Pancreas (tissue), 10 donors: ENCODE results near the gene EDAR. TPM values are rescaled to one million over a fixed set of nuclear protein-coding genes. Genes with fewer than 3 reads are reported as not detected.

Experiments
- ATAC-seq, 4 donors: fragments of 200-7000 bp; cut with Tn5 transposase; one replicate each; pipeline versions ENCODE4 v1.8.0 to v1.9.1; 2020; ENCODE audit warnings: mild to moderate bottlenecking in 4 of 4, moderate library complexity in 4 of 4
- DNase-seq, 6 donors: peaks; one replicate each; pipeline ENCODE4 v3.0.0-alpha.2; 2020
- FAIRE-seq: peaks from 2 replicates; lab custom pipeline; 2012; peaks lifted over from hg19 to GRCh38; lab: Jason Lieb, UNC
- H3K27ac ChIP-seq, 4 donors: fragments of 200-600 bp; sonication (generic); 1 replicate in 3 of 4; 2 replicates in 1 of 4; pipeline versions ENCODE4 v1.5.0 to v1.8.0; 2020
- H3K27me3 ChIP-seq, 4 donors: fragments of 200-600 bp; one replicate each; pipeline ENCODE4 v1.8.0; 2021
- H3K36me3 ChIP-seq, 3 donors: fragments of 200-600 bp; sonication (generic) in 1 of 3; one replicate each; pipeline versions ENCODE4 v1.5.0 to v1.8.0; 2020 to 2021
- H3K4me1 ChIP-seq, 3 donors: fragments of 200-600 bp; one replicate each; pipeline ENCODE4 v1.8.0; 2021
- H3K4me3 ChIP-seq, 4 donors: fragments of 200-600 bp; sonication (generic) in 2 of 4; one replicate each; pipeline versions ENCODE4 v1.5.0 to v1.8.0; 2020 to 2021
- H3K9me3 ChIP-seq, 4 donors: fragments of 200-600 bp; one replicate each; pipeline ENCODE4 v1.8.0; 2021
- WGBS, 2 donors: extraction: QIAGEN DNeasy Blood & Tissue Kit; methylation state at CpG; one replicate each; pipeline ENCODE4 v1.1.7; 2013; 5-methylcytosine and 5-hydroxymethylcytosine counted together
- intact Hi-C, 3 donors: fragments of 100-400 bp; cut with DNase I; formaldehyde crosslinking; loops; one replicate each; pipeline versions ENCODE4 v1.11.1 to v1.14.2; 2022
- polyA plus RNA-seq, 2 donors: library from polyadenylated mRNA; stranded (reverse); fragments of 200-250 nt; gene quantifications; one replicate each; pipeline ENCODE4 v1.2.3, GENCODE V29; 2013
- total RNA-seq, 6 donors: library from RNA; stranded (reverse); fragmentation: NEBNext Ultra II Directional in 4 of 6; extraction: Animal tissue kit (Norgen Biotek cat#: 25700) in 4 of 6; gene quantifications; one replicate each; pipeline versions ENCODE4 v1.2.1 to v1.2.4, GENCODE V29; 2021 to 2023
- TF ChIP-seq, protein P1 (sequence below), 4 donors: fragments of 200-600 bp; sonication (generic) in 3 of 4; IDR thresholded peaks; one replicate each; pipeline versions ENCODE4 v1.5.0 to v1.8.0; 2021; ENCODE audit warnings: antibody characterized with exemption in 4 of 4
- donor health status: healthy with polysubstance abuse.
- donor health status: DM: no; HTN: no; CAD: no; lungs with moderate emphysema.
- donor health status: DM: no; HTN: no; CAD: no.
- donor health status: control.
- donor health status: control.
- donor health status: Bipolar disorder and iron deficiency.
- donor health status: DM: yes; HTN: yes; CAD: no.
- donor health status: DM: no; HTN: no; CAD: no.
- donor health status: DM: no; HTN: no; CAD: no.
- donor health status: DM: yes; HTN: yes; CAD: no.

EDAR gene
- total and polyA plus RNA-seq, 8 donors: 0.05 to 0.41 (median 0.12) TPM

DNA sequence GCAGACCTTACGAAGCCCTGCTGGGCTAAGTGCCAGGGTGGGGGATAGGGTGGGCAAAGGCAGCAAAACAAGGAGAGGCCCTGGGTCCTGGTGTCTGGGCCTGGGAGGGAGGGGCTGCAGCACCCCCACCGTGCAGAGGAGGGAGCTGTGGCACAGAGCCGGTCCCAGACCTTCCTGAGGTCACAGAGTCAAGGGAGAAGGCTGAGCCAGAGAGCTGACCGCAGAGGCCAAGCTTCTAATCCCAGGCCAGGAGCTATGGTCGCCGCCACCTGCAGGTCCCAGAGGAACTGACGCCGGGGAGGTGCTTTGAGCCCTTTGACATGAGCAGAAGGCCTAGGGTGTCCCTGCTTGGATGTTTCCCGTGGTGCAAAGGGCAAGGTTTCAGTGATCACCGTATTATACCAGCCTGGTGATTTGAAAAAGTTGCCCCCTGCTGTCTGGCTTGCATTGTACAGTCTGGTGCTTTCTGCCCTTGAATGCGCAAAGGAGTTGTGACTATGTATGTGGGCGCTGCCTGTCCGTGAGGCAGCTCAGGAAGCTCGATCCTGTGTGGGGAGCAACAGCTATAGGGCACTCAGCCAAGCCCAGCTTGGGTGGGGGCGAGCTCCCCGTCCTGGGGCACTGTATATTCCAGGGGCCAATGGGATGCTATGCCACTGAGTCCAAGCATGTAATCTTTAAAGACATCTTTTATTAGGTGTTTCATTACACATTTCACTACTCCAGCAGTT lies 44.3 kb downstream of the EDAR start:
- 73 to 75% methylated on average over 16 of the region's 16 CpGs for WGBS, 2 donors
- Histone ChIP-seq H3K27me3 (no peaks in the 10 kb centered on the region), H3K36me3 (no peaks in the 10 kb centered on the region), H3K4me1 (no peaks in the 10 kb centered on the region), H3K4me3 (no peak overlapping the region), H3K27ac (no peak overlapping the region), H3K9me3 (no peaks in the 10 kb centered on the region)
- intact Hi-C loops: no loop called here
- FAIRE-seq (no peak), DNase-seq (no peak), ATAC-seq (no peak)
- TF ChIP-seq, protein P1, sequence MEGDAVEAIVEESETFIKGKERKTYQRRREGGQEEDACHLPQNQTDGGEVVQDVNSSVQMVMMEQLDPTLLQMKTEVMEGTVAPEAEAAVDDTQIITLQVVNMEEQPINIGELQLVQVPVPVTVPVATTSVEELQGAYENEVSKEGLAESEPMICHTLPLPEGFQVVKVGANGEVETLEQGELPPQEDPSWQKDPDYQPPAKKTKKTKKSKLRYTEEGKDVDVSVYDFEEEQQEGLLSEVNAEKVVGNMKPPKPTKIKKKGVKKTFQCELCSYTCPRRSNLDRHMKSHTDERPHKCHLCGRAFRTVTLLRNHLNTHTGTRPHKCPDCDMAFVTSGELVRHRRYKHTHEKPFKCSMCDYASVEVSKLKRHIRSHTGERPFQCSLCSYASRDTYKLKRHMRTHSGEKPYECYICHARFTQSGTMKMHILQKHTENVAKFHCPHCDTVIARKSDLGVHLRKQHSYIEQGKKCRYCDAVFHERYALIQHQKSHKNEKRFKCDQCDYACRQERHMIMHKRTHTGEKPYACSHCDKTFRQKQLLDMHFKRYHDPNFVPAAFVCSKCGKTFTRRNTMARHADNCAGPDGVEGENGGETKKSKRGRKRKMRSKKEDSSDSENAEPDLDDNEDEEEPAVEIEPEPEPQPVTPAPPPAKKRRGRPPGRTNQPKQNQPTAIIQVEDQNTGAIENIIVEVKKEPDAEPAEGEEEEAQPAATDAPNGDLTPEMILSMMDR (IDR thresholded peaks at IDR 0.05): no peak

DNA sequence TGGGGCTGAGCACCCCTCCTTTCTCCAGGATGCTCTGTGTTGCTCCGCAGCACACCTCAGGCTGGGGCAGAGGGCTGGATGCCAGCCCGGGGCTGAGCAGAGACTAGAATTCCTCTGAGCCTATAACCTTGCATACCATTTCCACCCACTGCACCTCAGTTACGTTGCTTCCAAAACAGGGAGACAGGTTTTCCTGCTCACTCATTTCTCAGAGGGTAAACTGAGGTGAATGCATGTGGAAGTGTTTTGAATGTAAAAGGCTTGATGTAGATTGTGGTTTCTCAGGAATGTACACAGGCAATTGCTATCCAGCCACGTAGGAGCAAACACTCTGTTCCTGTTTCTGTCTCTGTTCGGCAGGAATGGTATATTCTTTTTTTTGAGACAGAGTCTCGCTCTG lies 45.3 kb downstream of the EDAR start:
- Histone ChIP-seq H3K27ac (no peak overlapping the region), H3K36me3 (no peaks in the 10 kb centered on the region), H3K4me3 (no peak overlapping the region), H3K27me3 (no peaks in the 10 kb centered on the region), H3K4me1 (no peaks in the 10 kb centered on the region), H3K9me3 (no peaks in the 10 kb centered on the region)
- DNase-seq (no peak), ATAC-seq (no peak), FAIRE-seq (no peak)
- WGBS, 2 donors: 73 to 81% methylated on average over 6 of the region's 6 CpGs
- TF ChIP-seq, protein P1 (IDR thresholded peaks at IDR 0.05): no peak
- intact Hi-C loops: no loop called here

DNA sequence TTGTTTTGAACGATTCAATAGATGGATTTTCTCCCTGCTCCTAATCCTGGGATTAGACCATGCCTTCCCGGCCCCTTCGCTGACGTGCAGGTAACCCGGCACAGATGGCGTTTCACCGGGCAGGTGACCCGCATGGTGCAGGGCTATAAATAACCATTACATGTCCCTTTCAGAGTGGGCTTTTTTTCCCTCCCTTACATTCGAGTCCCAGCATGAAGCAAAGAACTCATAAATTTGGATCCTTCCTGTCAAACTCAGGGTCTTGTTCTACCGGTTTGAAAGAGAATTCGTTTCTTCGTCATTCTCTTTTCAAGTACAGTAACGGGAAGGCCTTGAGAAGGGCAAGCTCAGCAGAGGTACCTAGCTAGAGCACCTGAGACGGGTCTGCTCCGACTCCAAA lies 46.1 kb downstream of the EDAR start:
- ATAC-seq: peak in 1 of 4 donors; percentile 17
- no peak for FAIRE-seq
- intact Hi-C loops: no loop called here
- H3K27ac ChIP-seq: no peak overlapping the region
- H3K27me3 ChIP-seq: no peaks in the 10 kb centered on the region
- 64 to 70% methylated on average over 15 of the region's 15 CpGs for WGBS, 2 donors
- H3K9me3 ChIP-seq: no peaks in the 10 kb centered on the region
- no peaks in the 10 kb centered on the region for H3K4me1 ChIP-seq
- TF ChIP-seq, protein P1 (IDR thresholded peaks at IDR 0.05): no peak
- DNase-seq: no peak
- no peak overlapping the region for H3K4me3 ChIP-seq
- H3K36me3 ChIP-seq: no peaks in the 10 kb centered on the region

DNA sequence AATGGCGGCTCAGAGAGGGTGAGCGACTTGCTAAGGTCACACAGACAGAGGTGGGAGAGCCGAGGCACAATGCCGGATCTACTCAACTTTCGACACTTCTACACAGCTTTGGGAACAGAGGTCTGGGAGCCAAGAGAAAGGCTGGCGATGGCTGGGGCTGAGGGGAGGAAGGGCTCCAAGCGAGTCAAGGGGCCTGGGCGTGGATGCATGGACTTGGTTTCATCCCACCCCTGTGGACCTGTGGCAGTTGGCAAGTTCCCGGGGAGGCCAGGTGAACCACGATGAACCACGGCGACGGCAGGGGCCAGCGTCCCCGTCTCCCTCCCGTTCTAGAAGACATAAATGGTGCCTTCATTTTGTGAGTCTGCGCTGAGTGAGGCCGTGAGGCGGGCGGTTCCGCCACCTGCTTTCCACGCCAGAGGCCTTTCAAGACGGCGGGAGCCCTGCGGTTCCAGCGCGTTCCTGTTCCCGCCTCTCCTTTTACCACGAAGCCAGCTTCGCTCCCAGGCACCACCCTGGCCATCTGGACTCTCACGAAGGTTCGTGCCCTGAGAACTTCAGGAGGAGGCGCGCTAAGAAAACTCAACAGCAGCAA lies 46.7 kb downstream of the EDAR start:
- ATAC-seq (no peak), DNase-seq (no peak), FAIRE-seq (no peak)
- no peaks in the 10 kb centered on the region for H3K36me3 ChIP-seq
- no peak overlapping the region for H3K4me3 ChIP-seq
- no peak overlapping the region for H3K27ac ChIP-seq
- intact Hi-C loops: no loop called here
- H3K27me3 ChIP-seq: no peaks in the 10 kb centered on the region
- 89 to 93% methylated on average over 34 of the region's 34 CpGs for WGBS, 2 donors
- TF ChIP-seq, protein P1 (IDR thresholded peaks at IDR 0.05): no peak
- H3K9me3 ChIP-seq: no peaks in the 10 kb centered on the region
- no peaks in the 10 kb centered on the region for H3K4me1 ChIP-seq

DNA sequence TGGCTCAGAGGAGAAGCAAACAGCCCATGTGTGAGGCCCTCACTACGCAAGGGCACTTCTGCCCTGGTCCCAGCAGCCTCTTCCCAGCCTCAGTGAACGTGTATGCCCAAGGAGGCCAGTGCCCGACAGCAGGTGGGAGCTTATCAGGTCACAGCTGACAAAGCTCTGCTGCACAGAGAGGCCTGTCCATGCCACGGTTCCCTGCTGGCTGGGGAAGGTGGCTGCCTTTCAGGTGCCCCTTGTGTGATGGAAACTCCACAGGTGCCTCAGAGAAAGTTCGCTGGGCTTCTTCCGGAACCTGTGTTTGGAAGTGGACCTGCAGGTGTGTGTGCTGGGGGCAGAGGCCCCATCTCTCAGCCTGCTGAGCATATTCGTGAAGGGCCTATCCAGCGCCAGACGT lies 47.3 kb downstream of the EDAR start:
- H3K27me3 ChIP-seq: no peaks in the 10 kb centered on the region
- no peak overlapping the region for H3K4me3 ChIP-seq
- H3K4me1 ChIP-seq: no peaks in the 10 kb centered on the region
- DNase-seq (no peak), FAIRE-seq (no peak), ATAC-seq (no peak)
- TF ChIP-seq, protein P1 (IDR thresholded peaks at IDR 0.05): no peak
- 71 to 79% methylated on average over 9 of the region's 9 CpGs for WGBS, 2 donors
- no peaks in the 10 kb centered on the region for H3K36me3 ChIP-seq
- H3K9me3 ChIP-seq: no peaks in the 10 kb centered on the region
- intact Hi-C loops: no loop called here
- no peak overlapping the region for H3K27ac ChIP-seq
